GM12873 (cell line): Measurements from ENCODE around the gene PMFBP1.

Experiments used
- TF ChIP-seq, protein P1 (sequence below): IDR thresholded peaks from 2 replicates; pipeline ENCODE4 v1.5.1; 2012; ENCODE audit warnings: low read depth, mild to moderate bottlenecking, moderate library complexity, low read length, control low read depth; ENCODE audit not compliant: insufficient read depth; ENCODE audit errors: missing control alignments

The PMFBP1 gene

DNA sequence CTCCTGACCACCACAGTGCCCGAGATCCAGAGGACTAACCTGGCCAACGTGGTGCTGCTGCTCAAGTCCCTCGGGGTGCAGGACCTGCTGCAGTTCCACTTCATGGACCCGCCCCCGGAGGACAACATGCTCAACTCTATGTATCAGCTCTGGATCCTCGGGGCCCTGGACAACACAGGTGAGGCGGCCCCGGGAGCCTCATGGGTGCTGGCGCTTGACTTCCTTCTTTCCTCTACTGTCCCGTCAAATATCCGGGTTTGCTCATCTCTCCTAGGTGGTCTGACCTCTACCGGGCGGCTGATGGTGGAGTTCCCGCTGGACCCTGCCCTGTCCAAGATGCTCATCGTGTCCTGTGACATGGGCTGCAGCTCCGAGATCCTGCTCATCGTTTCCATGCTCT is 64.6 kb downstream of the PMFBP1 start:
- TF ChIP-seq, protein P1, sequence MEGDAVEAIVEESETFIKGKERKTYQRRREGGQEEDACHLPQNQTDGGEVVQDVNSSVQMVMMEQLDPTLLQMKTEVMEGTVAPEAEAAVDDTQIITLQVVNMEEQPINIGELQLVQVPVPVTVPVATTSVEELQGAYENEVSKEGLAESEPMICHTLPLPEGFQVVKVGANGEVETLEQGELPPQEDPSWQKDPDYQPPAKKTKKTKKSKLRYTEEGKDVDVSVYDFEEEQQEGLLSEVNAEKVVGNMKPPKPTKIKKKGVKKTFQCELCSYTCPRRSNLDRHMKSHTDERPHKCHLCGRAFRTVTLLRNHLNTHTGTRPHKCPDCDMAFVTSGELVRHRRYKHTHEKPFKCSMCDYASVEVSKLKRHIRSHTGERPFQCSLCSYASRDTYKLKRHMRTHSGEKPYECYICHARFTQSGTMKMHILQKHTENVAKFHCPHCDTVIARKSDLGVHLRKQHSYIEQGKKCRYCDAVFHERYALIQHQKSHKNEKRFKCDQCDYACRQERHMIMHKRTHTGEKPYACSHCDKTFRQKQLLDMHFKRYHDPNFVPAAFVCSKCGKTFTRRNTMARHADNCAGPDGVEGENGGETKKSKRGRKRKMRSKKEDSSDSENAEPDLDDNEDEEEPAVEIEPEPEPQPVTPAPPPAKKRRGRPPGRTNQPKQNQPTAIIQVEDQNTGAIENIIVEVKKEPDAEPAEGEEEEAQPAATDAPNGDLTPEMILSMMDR: no peak

DNA sequence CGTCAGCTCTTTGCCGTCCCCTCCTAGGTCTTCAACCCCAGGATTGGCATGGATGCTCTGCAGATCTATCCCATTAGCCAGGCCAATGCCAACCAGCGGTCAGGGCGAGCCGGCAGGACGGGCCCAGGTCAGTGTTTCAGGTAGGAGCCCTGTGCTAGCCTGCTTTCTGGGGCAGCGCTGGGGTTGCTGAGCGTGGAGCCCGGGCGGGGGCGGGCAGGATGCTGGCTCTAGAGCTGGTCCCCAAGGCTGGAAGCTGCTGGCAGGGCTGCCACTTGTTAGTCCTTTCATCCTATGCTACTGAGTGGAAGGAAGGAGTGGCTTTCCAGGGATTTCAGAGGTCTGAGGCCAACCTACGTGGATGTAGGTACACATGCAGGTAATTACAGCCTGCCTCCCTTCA is 66.0 kb downstream of the PMFBP1 start:
- TF ChIP-seq, protein P1: no peak

DNA sequence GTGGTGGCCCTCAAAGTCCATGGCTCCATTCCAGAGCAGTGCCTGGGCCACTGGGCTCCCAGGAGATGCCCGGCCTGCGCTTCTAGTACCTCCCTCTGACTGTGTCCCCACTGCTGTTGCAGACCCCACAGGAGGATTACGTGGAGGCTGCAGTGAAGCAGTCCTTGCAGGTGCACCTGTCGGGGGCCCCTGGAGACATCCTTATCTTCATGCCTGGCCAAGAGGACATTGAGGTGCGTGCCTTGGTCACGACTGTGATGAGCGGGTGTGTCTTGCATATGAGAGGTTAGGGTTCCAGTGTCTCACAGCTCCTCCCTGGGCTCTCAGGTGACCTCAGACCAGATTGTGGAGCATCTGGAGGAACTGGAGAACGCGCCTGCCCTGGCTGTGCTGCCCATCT is 67.0 kb downstream of the PMFBP1 start:
- TF ChIP-seq, protein P1: no peak

DNA sequence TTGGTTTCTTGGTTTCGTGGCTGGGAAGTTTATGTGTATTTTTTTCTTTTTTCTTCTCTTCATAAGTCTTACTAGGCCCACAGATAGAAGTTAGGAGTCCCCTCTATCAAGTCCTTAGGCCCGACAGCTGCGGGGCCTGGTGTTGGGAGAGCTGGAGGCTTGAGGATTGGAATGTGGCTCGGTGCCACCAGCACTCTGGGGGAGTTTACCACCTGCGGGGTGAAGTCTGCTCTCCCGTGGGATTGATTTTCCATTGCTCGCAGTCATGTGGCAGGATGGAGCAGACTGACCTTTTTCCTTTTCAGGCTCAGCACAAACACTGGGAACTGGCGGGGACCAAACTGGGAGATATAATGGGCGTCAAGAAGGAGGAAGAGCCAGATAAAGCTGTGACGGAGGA is 70.8 kb downstream of the PMFBP1 start:
- TF ChIP-seq, protein P1: no peak

DNA sequence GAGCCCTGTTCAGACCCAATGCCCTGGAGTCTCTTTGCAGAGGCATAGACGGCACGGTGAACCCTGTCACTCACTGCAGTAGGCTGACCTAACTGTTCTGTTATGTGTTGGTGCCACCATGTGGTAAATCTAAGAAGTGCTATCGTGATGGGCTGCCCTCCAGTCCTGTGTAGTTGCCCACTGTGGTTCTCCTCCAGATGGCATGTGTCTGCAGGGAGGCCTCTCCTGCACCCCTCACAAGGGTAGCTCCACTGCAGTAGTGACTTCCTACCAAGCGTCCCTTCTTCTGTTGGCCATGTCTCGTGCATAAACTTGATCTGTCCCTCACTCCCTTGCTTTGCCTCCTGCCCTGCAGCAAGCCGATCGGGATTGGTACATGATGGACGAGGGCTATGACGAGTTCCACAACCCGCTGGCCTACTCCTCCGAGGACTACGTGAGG is 72.6 kb downstream of the PMFBP1 start:
- TF ChIP-seq, protein P1: peak; percentile 75

DNA sequence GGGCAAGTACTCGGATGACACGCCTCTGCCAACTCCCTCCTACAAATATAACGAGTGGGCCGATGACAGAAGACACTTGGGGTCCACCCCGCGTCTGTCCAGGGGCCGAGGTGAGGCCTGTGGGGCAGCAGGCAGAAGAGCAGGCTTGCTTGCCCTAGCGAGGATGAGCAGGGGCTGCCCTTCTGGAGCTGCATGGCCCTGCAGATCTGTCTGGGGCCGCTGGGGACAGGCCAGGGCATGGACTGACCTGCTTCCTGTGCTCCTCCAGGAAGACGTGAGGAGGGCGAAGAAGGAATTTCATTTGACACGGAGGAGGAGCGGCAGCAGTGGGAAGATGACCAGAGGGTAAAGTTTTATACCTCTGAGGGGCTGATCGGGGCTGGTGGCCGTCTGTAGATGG is 73.0 kb downstream of the PMFBP1 start:
- TF ChIP-seq, protein P1: no peak

DNA sequence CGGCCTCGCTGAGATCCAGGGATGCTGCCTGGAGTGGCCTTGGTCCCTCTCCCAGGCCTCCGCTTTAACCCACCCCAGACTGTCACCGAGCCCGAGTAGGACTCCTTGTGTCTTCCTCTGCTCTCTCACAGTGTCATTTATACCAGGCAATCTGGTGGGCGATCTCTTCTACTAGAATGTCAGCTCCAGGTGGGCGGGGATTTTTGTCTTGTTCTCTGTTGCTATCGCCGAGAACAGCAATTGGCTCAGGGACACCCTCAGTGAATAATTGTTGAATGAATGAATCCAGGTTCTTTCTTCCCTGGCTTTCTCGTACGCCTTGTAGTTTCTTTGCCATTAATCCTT is 77.7 kb downstream of the PMFBP1 start:
- TF ChIP-seq, protein P1: no peak

DNA sequence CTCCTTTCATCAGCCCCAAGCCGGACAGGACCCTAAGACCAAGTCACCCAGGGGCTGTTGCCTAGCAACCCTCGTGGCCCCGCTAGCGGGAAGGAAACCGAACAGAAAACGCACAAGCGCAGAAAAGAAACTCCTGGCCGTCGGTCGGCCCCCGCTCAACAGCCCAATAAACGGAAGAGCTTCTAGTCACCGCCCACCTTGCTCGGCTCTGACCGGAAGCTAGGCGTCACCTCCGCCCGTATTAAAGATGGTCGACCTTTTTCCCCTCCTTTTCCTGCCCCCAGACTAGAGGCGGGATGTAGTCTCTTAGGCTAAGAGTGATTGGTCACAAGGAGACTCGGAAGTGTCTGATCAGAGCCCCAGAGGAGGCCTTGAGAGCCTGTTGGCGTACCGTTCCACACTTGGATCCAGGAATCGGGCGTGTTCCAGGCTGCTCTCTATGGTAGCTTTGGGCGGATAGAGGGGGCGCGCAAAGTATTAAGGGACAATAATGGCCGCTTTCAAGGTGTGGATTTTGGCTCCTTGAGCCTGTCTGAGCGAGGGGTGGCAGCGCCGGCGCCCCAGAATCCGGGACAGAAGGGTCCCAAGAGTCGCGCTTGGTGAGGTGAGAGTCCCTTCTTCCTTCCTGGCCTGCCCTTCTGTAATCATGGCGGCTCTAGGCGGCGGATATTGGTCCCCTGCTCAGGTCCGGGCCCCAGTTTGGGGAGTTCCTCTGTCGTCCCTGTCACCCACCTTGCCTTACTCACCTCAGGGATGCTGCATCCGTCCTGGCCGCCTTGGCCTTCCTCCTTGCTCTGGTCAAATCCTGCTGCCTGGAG is 78.3 kb downstream of the PMFBP1 start, which contains the start of the genes DHX38 and TXNL4B:
TSS of gene DHX38 (plus strand) at position 400 of the 818 bp plus-strand sequence. CDS start 2,311 bp downstream, outside the sequence.
TSS of gene TXNL4B (minus strand) at position 173 of the 818 bp plus-strand sequence. CDS start 2,871 bp downstream, outside the sequence.
- TF ChIP-seq, protein P1: no peak
